Sigmoid colon (tissue), 7 donors: Measurements from ENCODE around the gene SPRR1A. TPM values are rescaled to one million over a fixed set of nuclear protein-coding genes. Genes with fewer than 3 reads are reported as not detected.

Experiments
- DNase-seq: peaks from one replicate; pipeline ENCODE4 v3.0.0-alpha.2; 2019
- H3K27ac ChIP-seq, 4 donors: fragments of 200-600 bp; sonication (generic); one replicate each; pipeline ENCODE4 v1.5.1; 2016 to 2019; ENCODE audit warnings: mild to moderate bottlenecking in 1 of 4
- H3K27me3 ChIP-seq, 3 donors: fragments of 200-600 bp; sonication (generic); one replicate each; pipeline ENCODE4 v1.5.1; 2019; ENCODE audit warnings: mild to moderate bottlenecking in 1 of 3
- H3K36me3 ChIP-seq, 4 donors: fragments of 200-600 bp; sonication (generic); one replicate each; pipeline ENCODE4 v1.5.1; 2016 to 2019
- H3K4me1 ChIP-seq, 4 donors: fragments of 200-600 bp; sonication (generic); one replicate each; pipeline ENCODE4 v1.5.1; 2017 to 2019
- H3K4me3 ChIP-seq, 4 donors: fragments of 200-600 bp; sonication (generic); one replicate each; pipeline ENCODE4 v1.5.1; 2017 to 2019; ENCODE audit warnings: mild to moderate bottlenecking in 2 of 4, moderate library complexity in 1 of 4
- H3K9me3 ChIP-seq, 4 donors: fragments of 200-600 bp in 3 of 4; sonication (generic) in 3 of 4; one replicate each; pipeline versions ENCODE4 v1.5.1 to v1.6.1; 2013 to 2019
- EP300 ChIP-seq, 4 donors: sonication (generic); formaldehyde crosslinking; IDR thresholded peaks; one replicate each; pipeline ENCODE4 v1.6.1; 2017; ENCODE audit warnings: antibody characterized with exemption in 4 of 4
- POLR2A ChIP-seq, 2 donors: fragments of 450-650 bp; IDR thresholded peaks; one replicate each; pipeline ENCODE4 v1.6.1; 2016; ENCODE audit warnings: antibody characterized with exemption in 2 of 2, mild to moderate bottlenecking in 2 of 2, moderate library complexity in 2 of 2
- POLR2AphosphoS5 ChIP-seq, 4 donors: sonication (generic); formaldehyde crosslinking; IDR thresholded peaks; one replicate each; pipeline ENCODE4 v1.6.1; 2017; ENCODE audit warnings: antibody characterized with exemption in 4 of 4
- WGBS, 2 donors: extraction: QIAGEN DNeasy Blood & Tissue Kit; methylation state at CpG; one replicate each; pipeline ENCODE4 v1.1.7; 2013; 5-methylcytosine and 5-hydroxymethylcytosine counted together
- intact Hi-C: fragments of 100-400 bp; cut with DNase I; formaldehyde crosslinking; loops from one replicate; pipeline ENCODE4 v1.15.1; 2023
- polyA plus RNA-seq, 3 donors: library from polyadenylated mRNA; stranded (reverse); fragments of 200-250 nt; gene quantifications; one replicate each; pipeline ENCODE4 v1.2.3, GENCODE V29; 2013
- total RNA-seq, 4 donors: library from RNA; depleted of rRNA; stranded (reverse); fragments of >200 nt; gene quantifications; one replicate each; pipeline ENCODE4 v1.1.0, GENCODE V29; 2016
- TF ChIP-seq, protein P1 (sequence below), 4 experiments: fragments of 450-650 bp in 3 of 4; fragments of 200-600 bp in 1 of 4; IDR thresholded peaks; one replicate each; pipeline ENCODE4 v1.5.1; 2016 to 2019; ENCODE audit warnings: antibody characterized with exemption in 4 of 4, mild to moderate bottlenecking in 3 of 4, moderate library complexity in 2 of 4
- donor health status: healthy with polysubstance abuse.
- donor health status: Bipolar disorder and iron deficiency.
- donor health status: healthy.

SPRR1A gene
- total and polyA plus RNA-seq, 7 donors, result not detected

DNA sequence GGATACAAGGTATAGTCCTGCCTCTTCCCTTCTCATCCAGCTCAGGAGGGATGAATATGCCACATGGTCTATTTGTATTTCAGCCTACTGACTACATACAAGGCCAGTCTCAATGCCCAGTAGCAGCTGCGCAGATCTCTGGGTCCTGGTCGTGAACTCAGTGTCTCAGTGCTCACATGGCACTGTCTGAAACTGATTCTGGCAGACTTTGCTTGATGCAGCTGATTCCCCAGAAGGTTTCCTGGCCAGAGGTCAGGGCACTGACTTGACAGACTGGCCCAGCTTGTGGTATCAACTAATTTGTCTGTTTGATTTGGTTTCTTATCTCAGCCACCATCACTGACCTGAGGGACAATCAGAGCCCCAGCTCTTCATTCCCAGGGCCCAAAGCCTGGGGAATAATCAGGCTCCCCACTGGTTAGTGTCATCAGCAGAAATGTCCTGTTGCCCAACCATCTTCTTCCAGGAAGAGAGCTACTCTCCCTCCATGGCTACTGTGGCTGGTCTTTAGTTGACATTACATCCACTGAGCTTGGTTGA lies 20.9 kb upstream of the SPRR1A start:
- Histone ChIP-seq H3K27ac (no peak overlapping the region), H3K27me3 (no peaks in the 10 kb centered on the region), H3K9me3 (no peaks in the 10 kb centered on the region), H3K4me1 (no peaks in the 10 kb centered on the region), H3K36me3 (no peaks in the 10 kb centered on the region), H3K4me3 (no peak overlapping the region)
- 86 to 87% methylated on average over 2 of the region's 2 CpGs for WGBS, 2 donors
- intact Hi-C loops, result no loop called here
- DNase-seq, result no peak
- no peak for TF ChIP-seq POLR2AphosphoS5 (IDR thresholded peaks at IDR 0.05)
- TF ChIP-seq EP300 (IDR thresholded peaks at IDR 0.05), result no peak
- no peak for TF ChIP-seq POLR2A (IDR thresholded peaks at IDR 0.05)
- TF ChIP-seq, protein P1, sequence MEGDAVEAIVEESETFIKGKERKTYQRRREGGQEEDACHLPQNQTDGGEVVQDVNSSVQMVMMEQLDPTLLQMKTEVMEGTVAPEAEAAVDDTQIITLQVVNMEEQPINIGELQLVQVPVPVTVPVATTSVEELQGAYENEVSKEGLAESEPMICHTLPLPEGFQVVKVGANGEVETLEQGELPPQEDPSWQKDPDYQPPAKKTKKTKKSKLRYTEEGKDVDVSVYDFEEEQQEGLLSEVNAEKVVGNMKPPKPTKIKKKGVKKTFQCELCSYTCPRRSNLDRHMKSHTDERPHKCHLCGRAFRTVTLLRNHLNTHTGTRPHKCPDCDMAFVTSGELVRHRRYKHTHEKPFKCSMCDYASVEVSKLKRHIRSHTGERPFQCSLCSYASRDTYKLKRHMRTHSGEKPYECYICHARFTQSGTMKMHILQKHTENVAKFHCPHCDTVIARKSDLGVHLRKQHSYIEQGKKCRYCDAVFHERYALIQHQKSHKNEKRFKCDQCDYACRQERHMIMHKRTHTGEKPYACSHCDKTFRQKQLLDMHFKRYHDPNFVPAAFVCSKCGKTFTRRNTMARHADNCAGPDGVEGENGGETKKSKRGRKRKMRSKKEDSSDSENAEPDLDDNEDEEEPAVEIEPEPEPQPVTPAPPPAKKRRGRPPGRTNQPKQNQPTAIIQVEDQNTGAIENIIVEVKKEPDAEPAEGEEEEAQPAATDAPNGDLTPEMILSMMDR (IDR thresholded peaks at IDR 0.05), result no peak

DNA sequence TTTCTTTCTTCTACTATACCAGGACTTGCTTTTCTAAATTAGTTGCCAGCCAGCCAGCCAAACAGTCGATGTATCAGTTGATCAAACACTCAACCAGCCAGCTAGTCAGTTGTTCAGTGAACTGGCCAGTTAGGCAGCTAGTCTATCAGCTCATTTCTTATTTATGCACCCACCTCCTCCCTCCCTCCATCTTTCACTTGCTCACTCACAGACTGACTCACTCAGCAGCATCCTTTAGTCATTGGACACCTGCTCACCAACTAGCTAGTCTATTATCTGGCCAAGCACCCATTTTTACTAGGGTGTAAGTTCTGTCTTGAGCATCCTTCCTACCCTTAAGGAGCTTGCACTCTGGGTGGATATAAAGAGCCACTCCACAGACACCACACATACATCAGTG lies 19.3 kb upstream of the SPRR1A start:
- TF ChIP-seq EP300 (IDR thresholded peaks at IDR 0.05), result no peak
- no peak for TF ChIP-seq POLR2A (IDR thresholded peaks at IDR 0.05)
- no peak for TF ChIP-seq POLR2AphosphoS5 (IDR thresholded peaks at IDR 0.05)
- TF ChIP-seq, protein P1 (IDR thresholded peaks at IDR 0.05), result no peak
- no peak for DNase-seq
- H3K4me3 ChIP-seq, result no peak overlapping the region
- no peak overlapping the region for H3K27ac ChIP-seq
- 64 to 90% methylated on average over 1 of the region's 1 CpG for WGBS, 2 donors
- intact Hi-C loops, result no loop called here
- H3K36me3 ChIP-seq, result no peaks in the 10 kb centered on the region
- H3K4me1 ChIP-seq, result no peaks in the 10 kb centered on the region
- H3K9me3 ChIP-seq, result no peaks in the 10 kb centered on the region
- no peaks in the 10 kb centered on the region for H3K27me3 ChIP-seq

DNA sequence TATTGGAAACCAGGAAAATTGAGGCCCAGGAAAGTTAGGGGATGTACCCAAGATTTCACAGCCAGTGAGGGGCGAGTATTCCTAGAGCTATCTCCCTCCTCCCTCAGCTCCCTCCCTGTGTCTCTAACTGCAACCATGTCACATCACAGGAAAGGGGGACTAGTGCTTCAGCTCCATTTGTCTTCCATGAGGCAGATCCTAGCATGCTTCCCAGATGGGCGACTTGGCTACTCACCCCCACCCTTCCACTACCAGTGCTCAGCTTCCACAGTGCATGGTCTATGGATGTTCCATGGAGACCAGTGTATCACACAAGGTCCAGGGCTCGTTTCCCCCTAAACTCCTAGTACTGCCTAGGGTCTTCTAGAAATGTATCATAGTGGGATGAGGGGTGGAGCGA lies 18.0 kb upstream of the SPRR1A start:
- no peak for TF ChIP-seq POLR2AphosphoS5 (IDR thresholded peaks at IDR 0.05)
- no peak for TF ChIP-seq POLR2A (IDR thresholded peaks at IDR 0.05)
- TF ChIP-seq EP300 (IDR thresholded peaks at IDR 0.05), result no peak
- TF ChIP-seq, protein P1 (IDR thresholded peaks at IDR 0.05), result no peak
- no peaks in the 10 kb centered on the region for H3K36me3 ChIP-seq
- intact Hi-C loops, result no loop called here
- H3K27ac ChIP-seq, result no peak overlapping the region
- H3K4me3 ChIP-seq, result no peak overlapping the region
- no peaks in the 10 kb centered on the region for H3K9me3 ChIP-seq
- no peak for DNase-seq
- no peaks in the 10 kb centered on the region for H3K4me1 ChIP-seq
- 80 to 85% methylated on average over 4 of the region's 4 CpGs for WGBS, 2 donors
- H3K27me3 ChIP-seq, result no peaks in the 10 kb centered on the region

DNA sequence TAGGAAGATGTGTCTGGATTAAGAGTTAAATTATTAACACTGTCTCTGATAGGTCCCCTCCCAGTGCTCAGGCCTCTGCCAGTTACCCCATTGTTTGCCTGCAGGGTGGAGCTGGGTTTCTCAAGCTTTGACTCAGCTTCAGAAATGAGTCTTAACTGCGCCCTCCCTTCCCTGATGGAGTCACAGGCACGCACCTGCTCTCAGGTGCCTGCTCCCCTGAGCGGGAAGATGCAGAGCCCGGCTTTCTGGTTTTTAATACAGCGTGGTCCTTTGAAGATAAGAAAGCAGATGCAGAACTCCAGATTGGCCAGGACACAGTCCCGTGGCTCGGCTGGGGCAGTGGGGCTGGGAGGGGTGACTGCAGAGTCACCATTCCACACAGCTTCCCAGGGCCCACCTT lies 16.7 kb upstream of the SPRR1A start:
- Histone ChIP-seq H3K36me3 (no peaks in the 10 kb centered on the region), H3K27me3 (no peaks in the 10 kb centered on the region), H3K4me1 (no peaks in the 10 kb centered on the region), H3K4me3 (no peak overlapping the region), H3K9me3 (no peaks in the 10 kb centered on the region), H3K27ac (no peak overlapping the region)
- intact Hi-C loops, result no loop called here
- 14 to 64% methylated on average over 7 of the region's 7 CpGs for WGBS, 2 donors
- TF ChIP-seq POLR2AphosphoS5 (IDR thresholded peaks at IDR 0.05), result no peak
- no peak for DNase-seq

DNA sequence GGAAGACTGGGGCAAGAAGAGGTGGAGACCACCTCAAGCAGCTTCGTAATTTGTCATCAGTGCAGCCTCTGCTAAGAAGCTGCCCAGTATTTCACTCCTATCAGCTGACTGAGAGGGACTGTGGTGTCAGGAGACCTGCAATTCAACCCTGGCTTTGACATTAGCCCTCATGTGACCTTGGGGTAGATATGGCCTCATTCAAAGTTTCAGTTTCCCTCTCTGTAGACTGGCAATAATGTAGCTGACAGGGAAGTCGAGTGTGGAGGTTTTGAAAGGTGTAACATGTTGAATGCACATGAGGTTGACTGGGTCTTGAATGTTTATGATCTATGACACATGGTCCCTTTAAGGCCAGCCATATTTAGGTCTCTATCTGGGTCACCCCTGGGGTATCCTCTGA lies 15.6 kb upstream of the SPRR1A start:
- intact Hi-C loops, result no loop called here
- Histone ChIP-seq H3K27me3 (no peaks in the 10 kb centered on the region), H3K4me3 (no peak overlapping the region), H3K4me1 (no peaks in the 10 kb centered on the region), H3K27ac (no peak overlapping the region), H3K36me3 (no peaks in the 10 kb centered on the region), H3K9me3 (no peaks in the 10 kb centered on the region)
- WGBS, 2 donors, result 44 to 63% methylated on average over 2 of the region's 2 CpGs
- TF ChIP-seq, protein P1 (IDR thresholded peaks at IDR 0.05), result no peak
- no peak for TF ChIP-seq POLR2AphosphoS5 (IDR thresholded peaks at IDR 0.05)
- TF ChIP-seq EP300 (IDR thresholded peaks at IDR 0.05), result no peak
- TF ChIP-seq POLR2A (IDR thresholded peaks at IDR 0.05), result no peak
- no peak for DNase-seq
